ENCODE measurements around the gene ZDHHC12. TPM values are rescaled to one million over a fixed set of nuclear protein-coding genes. Genes with fewer than 3 reads are reported as not detected.

The ZDHHC12 gene
- total RNA-seq, 4 donors from 2014 or later = 35.6 to 190 (median 123) TPM

DNA sequence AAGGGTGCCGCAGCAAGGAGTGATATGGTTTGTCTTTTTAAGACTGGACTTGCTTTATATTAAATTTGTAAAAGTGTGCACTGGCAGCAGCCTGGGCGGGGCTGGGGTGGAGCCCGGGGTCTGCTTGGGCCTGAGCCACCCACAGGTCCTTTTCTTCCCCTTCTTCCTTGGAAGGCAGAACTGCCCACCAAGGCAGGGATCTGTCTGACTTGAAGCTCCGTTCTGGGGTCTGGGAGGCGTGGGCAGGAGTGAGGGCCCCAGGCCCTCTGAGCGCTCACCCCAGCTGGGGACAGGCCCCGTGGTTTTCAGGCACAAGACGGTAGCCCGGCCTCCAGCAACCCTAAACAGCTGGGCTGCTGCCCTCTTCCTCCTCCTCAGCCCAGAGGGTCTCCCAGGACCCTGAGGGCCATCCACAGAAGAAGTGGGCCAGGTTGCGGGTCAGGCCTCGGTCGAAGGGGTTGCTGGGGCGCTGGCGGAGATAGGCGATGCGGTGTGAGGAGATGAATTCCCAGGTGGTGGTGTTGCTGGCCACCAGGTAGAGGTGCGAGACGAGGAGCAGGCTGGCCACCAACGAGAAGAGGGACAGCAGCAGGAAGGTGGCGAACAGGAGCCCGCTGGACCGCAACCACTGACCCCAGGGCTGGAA lies 3.0 kb downstream of the ZDHHC12 start:
- DNase-seq = no peak
- intact Hi-C loops (cut with DNase I; ENCODE audit: low total_unique reads) (no loop called here), in situ Hi-C loops (cut with MboI; ENCODE audit: low pct_ligation_motif_present in 1 of 4, low pct_unique_long_range_greater_than_20kb in 1 of 4, low sequenced_read_pairs in 3 of 4) (no loop called here)
- Histone ChIP-seq H3K4me1 (peaks cover 0 to 17% (median 14%) of the 10 kb centered on the region in 4 donors), H3K27me3 (no peaks in the 10 kb centered on the region), H3K9me3 (no peaks in the 10 kb centered on the region), H3K27ac (no peak overlapping the region), H3K4me3 (no peak overlapping the region), H3K36me3 (no peaks in the 10 kb centered on the region)
- 90% methylated on average over 22 of the region's 22 CpGs; no CpG with 5 or more reads in 1 of the 2 donors for WGBS, 2 donors (ENCODE audit: low coverage in 1 of 2)
- TF ChIP-seq, protein P1, sequence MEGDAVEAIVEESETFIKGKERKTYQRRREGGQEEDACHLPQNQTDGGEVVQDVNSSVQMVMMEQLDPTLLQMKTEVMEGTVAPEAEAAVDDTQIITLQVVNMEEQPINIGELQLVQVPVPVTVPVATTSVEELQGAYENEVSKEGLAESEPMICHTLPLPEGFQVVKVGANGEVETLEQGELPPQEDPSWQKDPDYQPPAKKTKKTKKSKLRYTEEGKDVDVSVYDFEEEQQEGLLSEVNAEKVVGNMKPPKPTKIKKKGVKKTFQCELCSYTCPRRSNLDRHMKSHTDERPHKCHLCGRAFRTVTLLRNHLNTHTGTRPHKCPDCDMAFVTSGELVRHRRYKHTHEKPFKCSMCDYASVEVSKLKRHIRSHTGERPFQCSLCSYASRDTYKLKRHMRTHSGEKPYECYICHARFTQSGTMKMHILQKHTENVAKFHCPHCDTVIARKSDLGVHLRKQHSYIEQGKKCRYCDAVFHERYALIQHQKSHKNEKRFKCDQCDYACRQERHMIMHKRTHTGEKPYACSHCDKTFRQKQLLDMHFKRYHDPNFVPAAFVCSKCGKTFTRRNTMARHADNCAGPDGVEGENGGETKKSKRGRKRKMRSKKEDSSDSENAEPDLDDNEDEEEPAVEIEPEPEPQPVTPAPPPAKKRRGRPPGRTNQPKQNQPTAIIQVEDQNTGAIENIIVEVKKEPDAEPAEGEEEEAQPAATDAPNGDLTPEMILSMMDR (IDR thresholded peaks at IDR 0.05) = no peak
- TF ChIP-seq EP300 (IDR thresholded peaks at IDR 0.05; ENCODE audit: low read depth) (no peak), POLR2AphosphoS5 (IDR thresholded peaks at IDR 0.05) (no peak), POLR2A (IDR thresholded peaks at IDR 0.05) (no peak)

DNA sequence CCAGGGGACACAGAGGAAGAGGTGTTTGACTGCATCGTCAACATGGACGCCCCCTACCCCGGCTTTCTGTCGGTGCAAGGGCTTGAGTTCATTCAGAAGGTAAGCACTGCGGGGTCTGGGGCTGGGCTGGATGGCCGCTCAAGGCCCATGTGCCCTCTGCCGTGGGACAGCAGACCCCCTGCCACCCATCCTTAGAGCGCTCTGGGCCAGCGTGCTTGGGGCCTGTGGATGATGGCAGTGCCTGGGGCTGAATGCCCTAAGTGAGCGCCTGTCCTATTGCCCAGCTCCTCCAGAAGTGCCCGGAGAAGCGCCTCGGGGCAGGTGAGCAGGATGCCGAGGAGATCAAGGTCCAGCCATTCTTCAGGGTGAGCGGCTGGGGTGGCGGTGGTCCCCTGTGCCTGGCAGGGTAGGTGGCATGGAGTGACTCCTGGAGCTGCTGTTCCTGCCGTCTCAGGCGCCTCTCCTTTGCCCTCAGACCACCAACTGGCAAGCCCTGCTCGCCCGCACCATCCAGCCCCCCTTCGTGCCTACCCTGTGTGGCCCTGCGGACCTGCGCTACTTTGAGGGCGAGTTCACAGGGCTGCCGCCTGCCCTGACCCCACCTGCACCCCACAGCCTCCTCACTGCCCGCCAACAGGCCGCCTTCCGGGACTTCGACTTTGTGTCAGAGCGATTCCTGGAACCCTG lies 3.9 kb downstream of the ZDHHC12 start:
- H3K36me3 ChIP-seq = no peaks in the 10 kb centered on the region
- H3K9me3 ChIP-seq = no peaks in the 10 kb centered on the region
- peak overlapping the region; percentile 61 to 70 (median 66) for H3K27ac ChIP-seq
- 87 to 100% methylated on average over 1 to 30 of the region's 30 CpGs for WGBS, 2 donors (ENCODE audit: low coverage in 1 of 2)
- no peak for DNase-seq
- in situ Hi-C loops (cut with MboI; ENCODE audit: low pct_ligation_motif_present in 1 of 4, low pct_unique_long_range_greater_than_20kb in 1 of 4, low sequenced_read_pairs in 3 of 4) (no loop called here), intact Hi-C loops (cut with DNase I; ENCODE audit: low total_unique reads) (no loop called here)
- TF ChIP-seq, protein P1 (IDR thresholded peaks at IDR 0.05) = no peak
- TF ChIP-seq POLR2AphosphoS5 (IDR thresholded peaks at IDR 0.05) (no peak), EP300 (IDR thresholded peaks at IDR 0.05; ENCODE audit: low read depth) (no peak), POLR2A (IDR thresholded peaks at IDR 0.05) (no peak)
- H3K4me1 ChIP-seq = peaks cover 0 to 17% (median 13%) of the 10 kb centered on the region in 4 donors
- H3K4me3 ChIP-seq = no peak overlapping the region
- H3K27me3 ChIP-seq = no peaks in the 10 kb centered on the region

DNA sequence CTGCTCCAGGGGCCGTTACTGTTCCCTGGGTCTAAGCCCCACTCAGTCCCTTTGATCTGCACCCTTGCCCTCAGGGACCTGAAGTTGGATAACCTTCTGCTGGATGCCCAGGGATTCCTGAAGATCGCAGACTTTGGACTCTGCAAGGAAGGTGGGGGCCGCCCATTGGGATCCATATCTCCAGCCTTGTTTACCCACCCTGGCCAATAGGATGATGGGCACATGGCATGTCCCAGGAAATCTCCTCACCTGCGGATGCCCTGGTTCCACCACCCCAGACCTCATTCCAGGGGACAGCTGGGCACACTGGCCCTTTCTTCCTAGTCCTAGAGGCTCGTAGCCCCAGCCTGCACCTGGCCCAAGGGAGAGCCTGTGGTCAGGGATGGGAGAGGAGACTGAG lies 5.5 kb downstream of the ZDHHC12 start:
- peaks cover 0 to 10% (median 7%) of the 10 kb centered on the region in 4 donors for H3K4me1 ChIP-seq
- no peaks in the 10 kb centered on the region for H3K36me3 ChIP-seq
- intact Hi-C loops (cut with DNase I; ENCODE audit: low total_unique reads) (no loop called here), in situ Hi-C loops (cut with MboI; ENCODE audit: low pct_ligation_motif_present in 1 of 4, low pct_unique_long_range_greater_than_20kb in 1 of 4, low sequenced_read_pairs in 3 of 4) (no loop called here)
- H3K4me3 ChIP-seq = no peak overlapping the region
- no peaks in the 10 kb centered on the region for H3K27me3 ChIP-seq
- 82% methylated on average over 5 of the region's 5 CpGs; no CpG with 5 or more reads in 1 of the 2 donors for WGBS, 2 donors (ENCODE audit: low coverage in 1 of 2)
- H3K9me3 ChIP-seq = no peaks in the 10 kb centered on the region
- no peak for TF ChIP-seq POLR2A (IDR thresholded peaks at IDR 0.05)
- TF ChIP-seq POLR2AphosphoS5 (IDR thresholded peaks at IDR 0.05) = no peak
- TF ChIP-seq EP300 (IDR thresholded peaks at IDR 0.05; ENCODE audit: low read depth) = no peak
- TF ChIP-seq, protein P1 (IDR thresholded peaks at IDR 0.05) = no peak
- no peak for DNase-seq
- no peak overlapping the region for H3K27ac ChIP-seq

DNA sequence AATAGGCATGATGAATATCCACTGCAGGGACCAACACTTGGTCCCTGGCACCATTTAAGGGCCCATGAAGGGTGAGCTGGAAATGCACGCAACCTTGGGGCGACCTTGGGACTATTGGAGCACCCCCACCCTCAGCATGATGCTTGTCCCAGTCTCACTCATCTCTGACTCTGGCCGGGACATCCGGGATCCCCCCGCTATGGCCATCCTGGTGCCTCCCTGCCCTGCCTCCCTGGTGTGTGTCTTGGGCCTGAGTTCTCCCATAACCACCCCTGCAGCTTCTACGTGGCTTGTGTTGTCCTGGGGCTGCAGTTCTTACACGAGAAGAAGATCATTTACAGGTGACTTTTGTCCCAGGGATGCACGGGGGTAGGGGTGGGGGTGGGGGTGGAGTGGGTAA lies 5.9 kb downstream of the ZDHHC12 start:
- H3K27ac ChIP-seq = no peak overlapping the region
- DNase-seq = no peak
- H3K9me3 ChIP-seq = no peaks in the 10 kb centered on the region
- in situ Hi-C loops (cut with MboI; ENCODE audit: low pct_ligation_motif_present in 1 of 4, low pct_unique_long_range_greater_than_20kb in 1 of 4, low sequenced_read_pairs in 3 of 4) = no loop called here
- intact Hi-C loops (cut with DNase I; ENCODE audit: low total_unique reads) = no loop called here
- no peaks in the 10 kb centered on the region for H3K36me3 ChIP-seq
- WGBS, 2 donors (ENCODE audit: low coverage in 1 of 2) = 80% methylated on average over 8 of the region's 8 CpGs; no CpG with 5 or more reads in 1 of the 2 donors
- H3K27me3 ChIP-seq = no peaks in the 10 kb centered on the region
- no peak overlapping the region for H3K4me3 ChIP-seq
- TF ChIP-seq POLR2AphosphoS5 (IDR thresholded peaks at IDR 0.05) (no peak), POLR2A (IDR thresholded peaks at IDR 0.05) (no peak), EP300 (IDR thresholded peaks at IDR 0.05; ENCODE audit: low read depth) (no peak)
- TF ChIP-seq, protein P1 (IDR thresholded peaks at IDR 0.05) = no peak
- H3K4me1 ChIP-seq = peaks cover 0 to 5% (median 2%) of the 10 kb centered on the region in 4 donors
